ENCODE data around the gene IFT43. TPM values are rescaled to one million over a fixed set of nuclear protein-coding genes. Genes with fewer than 3 reads are reported as not detected.

Gene IFT43
- total RNA-seq, 1 experiment from 2014 or later, result 18.6 TPM

DNA sequence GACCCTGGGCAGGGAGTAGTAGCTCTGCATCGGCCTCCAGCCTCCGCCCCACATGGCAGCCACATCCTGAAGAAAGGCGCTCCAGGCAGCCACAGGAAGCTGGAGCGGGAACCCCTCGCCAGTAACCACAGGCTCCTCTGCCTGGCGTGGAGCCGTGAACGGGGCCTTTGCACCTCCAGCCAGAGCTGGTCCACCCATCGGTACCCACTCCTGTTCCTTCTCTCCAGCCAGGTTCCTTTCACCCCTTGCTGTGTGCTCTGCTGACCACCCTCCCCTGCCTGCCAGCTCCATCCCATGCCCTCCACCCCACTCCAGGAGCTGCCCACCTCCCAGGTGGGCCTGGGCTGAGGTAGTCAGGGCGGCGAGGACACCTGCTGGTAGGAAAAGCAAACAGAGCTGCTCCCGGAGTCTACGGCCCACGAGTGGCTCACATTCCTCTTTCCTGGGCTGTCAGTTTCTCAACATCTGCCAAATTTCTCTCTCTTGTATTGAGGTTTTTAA, 6.4 kb upstream of the IFT43 start:
- H3K18ac ChIP-seq (ENCODE audit: insufficient read length, low read depth, low read length), result no peak overlapping the region
- peaks cover 45% of the 10 kb centered on the region for H3K27me3 Mint-ChIP-seq (ENCODE audit: low read depth)
- peaks cover 12% of the 10 kb centered on the region for H3K23me2 ChIP-seq (ENCODE audit: insufficient read length, low read depth, low read length, poor library complexity, severe bottlenecking)
- no peak overlapping the region for H3K23ac ChIP-seq (ENCODE audit: insufficient read length, low read depth, low read length)
- no peak overlapping the region for H3K27ac ChIP-seq (ENCODE audit: insufficient read length, low read depth, low read length)
- peaks cover 2% of the 10 kb centered on the region; the same call in 1 of the 2 replicates for H3K27me3 ChIP-seq (ENCODE audit: insufficient read depth, low read length)
- no peak overlapping the region for H4K5ac ChIP-seq (ENCODE audit: insufficient read length, low read depth, low read length)
- H3K4ac ChIP-seq (ENCODE audit: low read depth, low read length), result no peak overlapping the region
- H2AK5ac ChIP-seq (ENCODE audit: insufficient read length, low read length), result no peak overlapping the region
- H2BK120ac ChIP-seq (ENCODE audit: low read depth, low read length, poor library complexity, severe bottlenecking), result no peak overlapping the region
- no peak overlapping the region for H2AFZ ChIP-seq (ENCODE audit: low read length)
- H3K9me3 Mint-ChIP-seq, result no peaks in the 10 kb centered on the region
- no peak overlapping the region for H2BK20ac ChIP-seq (ENCODE audit: low read depth, low read length, poor library complexity, severe bottlenecking)
- H4K20me1 ChIP-seq (ENCODE audit: control insufficient read depth, insufficient read depth, insufficient read length), result no peaks in the 10 kb centered on the region
- no peak overlapping the region for H3T11ph ChIP-seq (ENCODE audit: low read length)
- WGBS (ENCODE audit: extremely low coverage, insufficient read length, low lambda C conversion rate), result no CpG with 5 or more reads among the region's 14 CpGs
- peaks cover 36 to 42% of the 10 kb centered on the region in 2 experiments for H3K4me1 Mint-ChIP-seq
- no peak overlapping the region for H2BK12ac ChIP-seq (ENCODE audit: insufficient read length, low read depth, low read length)
- no peak overlapping the region for H2BK15ac ChIP-seq (ENCODE audit: low read depth, low read length)
- no peak overlapping the region for H2BK5ac ChIP-seq (ENCODE audit: insufficient read length, low read length)
- no peak overlapping the region for H4K8ac ChIP-seq (replicated peaks; ENCODE audit: insufficient read length, low read depth, low read length)
- H3K79me2 ChIP-seq (ENCODE audit: insufficient read depth, low read length), result no peaks in the 10 kb centered on the region
- no peaks in the 10 kb centered on the region for H3K79me1 ChIP-seq (ENCODE audit: insufficient read depth, low read depth, low read length, poor library complexity, severe bottlenecking)
- no peaks in the 10 kb centered on the region for H3K9me3 ChIP-seq (ENCODE audit: control insufficient read depth, low read depth, low read length)
- H3K4me2 ChIP-seq (ENCODE audit: insufficient read depth, insufficient read length, low read length), result no peak overlapping the region
- TF ChIP-seq CTCF (conservative IDR thresholded peaks at IDR 0.05), result peak; percentile 73
- no peak overlapping the region for H3K56ac ChIP-seq (ENCODE audit: insufficient read length, low read depth, low read length)
- H3K27ac Mint-ChIP-seq, result no peak overlapping the region
- H3K9ac ChIP-seq (ENCODE audit: extremely low read depth, insufficient read length, low read length), result no peak overlapping the region
- no peaks in the 10 kb centered on the region; a peak in 1 of 7 replicates for H3K36me3 Mint-ChIP-seq (ENCODE audit: insufficient read depth in 1 of 3, low read depth in 3 of 3)
- H3K4me3 Mint-ChIP-seq, result no peak overlapping the region
- H3K14ac ChIP-seq (ENCODE audit: insufficient read depth, low read length), result no peak overlapping the region
- DNase-seq, result peak; percentile 62
- H4K91ac ChIP-seq (ENCODE audit: insufficient read length, low read depth, low read length), result no peak overlapping the region
- H3K4me1 ChIP-seq (ENCODE audit: insufficient read depth, low read length), result peaks cover 8% of the 10 kb centered on the region; the same call in 1 of the 2 replicates
